GM12878 (cell line): ENCODE measurements around the gene OR13C3.

Experiments
- ATF2 ChIP-seq: IDR thresholded peaks from 2 replicates; pipeline ENCODE4 v1.6.1; 2012; ENCODE audit warnings: low read length, inconsistent platforms
- CBFB ChIP-seq: IDR thresholded peaks from 2 replicates; pipeline ENCODE4 v1.6.1; 2016; ENCODE audit warnings: antibody characterized with exemption, low read depth
- CTCF ChIP-seq, 3 experiments: IDR thresholded peaks in 2 of 3; conservative IDR thresholded peaks in 1 of 3; 2 replicates each; pipeline ENCODE4 v1.5.1; 2011; ENCODE audit warnings: low read depth in 3 of 3, low read length in 3 of 3, mild to moderate bottlenecking in 3 of 3, control low read depth in 2 of 3, moderate library complexity in 2 of 3, inconsistent platforms in 1 of 3, mixed read lengths in 1 of 3; ENCODE audit not compliant: control insufficient read depth in 2 of 3, insufficient read depth in 1 of 3; ENCODE audit errors: extremely low read depth in 1 of 3
- EP300 ChIP-seq, 2 experiments: fragments of 150-350 bp in 1 of 2; IDR thresholded peaks; 2 replicates each; pipeline ENCODE4 v1.6.1; 2011 to 2012; ENCODE audit warnings: low read depth in 2 of 2, low read length in 2 of 2, borderline replicate concordance in 1 of 2, improper control_type of control experiment in 1 of 2, inconsistent platforms in 1 of 2; ENCODE audit not compliant: control insufficient read depth in 1 of 2
- EZH2 ChIP-seq: IDR thresholded peaks from 2 replicates; pipeline ENCODE4 v1.6.1; 2012; ENCODE audit warnings: low read depth, mild to moderate bottlenecking, control low read depth, inconsistent platforms, low read length, borderline replicate concordance; ENCODE audit not compliant: control insufficient read depth
- POLR2A ChIP-seq: IDR thresholded peaks from 2 replicates; pipeline ENCODE4 v1.6.1; 2011; ENCODE audit warnings: low read depth, mild to moderate bottlenecking, low read length
- RELB ChIP-seq: fragments of 450-650 bp; IDR thresholded peaks from 2 replicates; pipeline ENCODE4 v1.6.1; 2017; ENCODE audit warnings: low read depth, mild to moderate bottlenecking, moderate library complexity
- SP1 ChIP-seq: IDR thresholded peaks from one replicate; pipeline ENCODE4 v1.6.1; 2011; ENCODE audit warnings: low read depth, low read length
- SRF ChIP-seq, 2 experiments: IDR thresholded peaks; 2 replicates each; pipeline ENCODE4 v1.6.1; 2011; ENCODE audit warnings: low read depth in 2 of 2, low read length in 2 of 2, mild to moderate bottlenecking in 1 of 2, moderate library complexity in 1 of 2
- TCF3 ChIP-seq: IDR thresholded peaks from 2 replicates; pipeline ENCODE4 v1.6.1; 2012; ENCODE audit warnings: low read depth, mild to moderate bottlenecking, low read length, borderline replicate concordance; ENCODE audit not compliant: insufficient read depth
- USF2 ChIP-seq: IDR thresholded peaks from 2 replicates; pipeline ENCODE4 v1.6.1; 2011; ENCODE audit warnings: low read depth, low read length, improper control_type of control experiment, borderline replicate concordance
- ZNF274 ChIP-seq: IDR thresholded peaks from one replicate; pipeline ENCODE4 v1.8.0; 2011; ENCODE audit not compliant: insufficient read length, insufficient read depth
- ZNF687 ChIP-seq: fragments of 450-650 bp; IDR thresholded peaks from 2 replicates; pipeline ENCODE4 v1.6.1; 2017; ENCODE audit warnings: mild to moderate bottlenecking, moderate library complexity

- TF ChIP-seq CTCF (IDR thresholded peaks at IDR 0.05 in 2 of 3, conservative IDR thresholded peaks at IDR 0.05 in 1 of 3; ENCODE audit: control insufficient read depth in 2 of 3, extremely low read depth in 1 of 3, insufficient read depth in 1 of 3, low read depth in 3 of 3, low read length in 3 of 3) (no peak), EZH2 (no peak), ZNF274 (no peak), CBFB (no peak), POLR2A (no peak), SP1 (no peak), RELB (no peak), ZNF687 (no peak), SRF (IDR thresholded peaks at IDR 0.05; ENCODE audit: low read depth in 2 of 2, low read length in 2 of 2) (no peak), EP300 (IDR thresholded peaks at IDR 0.05; ENCODE audit: borderline replicate concordance in 1 of 2, control insufficient read depth in 1 of 2, low read depth in 2 of 2, low read length in 2 of 2) (no peak), USF2 (no peak), ATF2 (no peak), TCF3 (no peak)
These were observed 38.8 kb upstream of the OR13C3 start for GRCh38 chr9:104575456-104575855.
